ENCODE data around the gene PAEP.

DNA sequence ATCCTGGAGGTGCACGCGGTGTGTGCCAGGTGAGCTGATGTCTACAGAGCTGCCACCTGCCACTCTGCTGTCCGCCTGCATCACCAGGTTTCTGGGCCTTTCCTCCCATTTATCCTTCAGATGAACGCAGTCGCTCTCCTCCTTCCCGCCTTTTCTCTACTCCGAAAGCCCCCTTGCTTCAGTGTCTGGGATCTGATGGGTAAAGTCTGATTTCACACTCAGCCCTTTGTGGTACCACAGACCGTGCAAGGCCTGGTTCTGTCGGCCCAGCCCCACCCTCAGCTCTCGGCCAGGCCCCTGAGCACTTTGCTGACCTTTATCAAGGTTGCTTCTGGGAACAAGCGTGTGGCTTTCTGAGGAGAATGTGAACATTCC lies 45.3 kb downstream of the PAEP start:
- no peak for TF ChIP-seq ZNF274 (IDR thresholded peaks at IDR 0.05; ENCODE audit: low read depth, low read length)
- no peak for TF ChIP-seq YY1 (IDR thresholded peaks at IDR 0.05; ENCODE audit: insufficient read depth, insufficient read length)
- no peak for TF ChIP-seq SUZ12 (IDR thresholded peaks at IDR 0.05; ENCODE audit: extremely low read depth, insufficient read depth, insufficient read length)
